HEK293 (cell line): ENCODE data around the gene PTPRR.

Experiments used
- CTCF ChIA-PET: fragments of 350-600 bp; formaldehyde crosslinking; extraction: SDS; loops from one replicate; lab custom pipeline; 2021; ENCODE audit warnings: antibody characterized with exemption; lab: Yijun Ruan, JAX
- POLR2A ChIA-PET: fragments of 300-600 bp; formaldehyde crosslinking; extraction: SDS; loops from one replicate; lab custom pipeline; 2020; ENCODE audit warnings: antibody characterized with exemption, inconsistent platforms; lab: Yijun Ruan, JAX
- H3K27ac ChIP-seq: fragments of 200-500 bp; sonication (Bioruptor generic); 2 replicates; pipeline ENCODE4 v1.5.1; 2014; ENCODE audit warnings: low read depth, low read length, control low read depth, inconsistent platforms; ENCODE audit errors: extremely low read depth
- H3K36me3 ChIP-seq, 2 experiments: fragments of 200-500 bp in 1 of 2; sonication (Bioruptor generic) in 1 of 2; 1 replicate in 1 of 2; 2 replicates in 1 of 2; pipeline ENCODE4 v1.5.1; 2014 to 2017; ENCODE audit warnings: inconsistent platforms in 2 of 2, low read length in 2 of 2; ENCODE audit not compliant: control insufficient read depth in 2 of 2, insufficient read depth in 1 of 2
- H3K4me1 ChIP-seq: fragments of 200-500 bp; sonication (Bioruptor generic); 2 replicates; pipeline ENCODE4 v1.5.1; 2014; ENCODE audit warnings: mild to moderate bottlenecking, low read length, inconsistent platforms; ENCODE audit not compliant: control insufficient read depth, insufficient read depth
- H3K4me3 ChIP-seq: 2 replicates; pipeline ENCODE4 v1.5.1; 2011; ENCODE audit warnings: low read depth, mild to moderate bottlenecking, control low read depth, low read length, moderate library complexity
- H3K9me3 ChIP-seq: fragments of 200-500 bp; sonication (Bioruptor generic); 2 replicates; pipeline ENCODE4 v1.5.1; 2014; ENCODE audit warnings: low read depth, low read length, inconsistent platforms; ENCODE audit not compliant: control insufficient read depth, insufficient read depth
- MYNN ChIP-seq: fragments of 450-650 bp; formaldehyde crosslinking; IDR thresholded peaks from 2 replicates; pipeline ENCODE4 v1.5.1; 2016; ENCODE audit warnings: missing biosample characterization, missing genetic modification characterization, borderline replicate concordance
- RBAK ChIP-seq: fragments of 450-650 bp; formaldehyde crosslinking; IDR thresholded peaks from 2 replicates; pipeline ENCODE4 v1.5.1; 2016; ENCODE audit warnings: missing biosample characterization, missing genetic modification characterization
- SETDB1 ChIP-seq: IDR thresholded peaks from one replicate; pipeline ENCODE4 v1.6.1; 2017; ENCODE audit warnings: mild to moderate bottlenecking, low read length, moderate library complexity, mixed read lengths; ENCODE audit not compliant: insufficient read length
- ZBTB1 ChIP-seq: fragments of 450-650 bp; formaldehyde crosslinking; IDR thresholded peaks from 2 replicates; pipeline ENCODE4 v1.5.1; 2016; ENCODE audit warnings: missing biosample characterization, missing genetic modification characterization
- ZBTB21 ChIP-seq: fragments of 450-650 bp; formaldehyde crosslinking; IDR thresholded peaks from 2 replicates; pipeline ENCODE4 v1.5.1; 2017; ENCODE audit warnings: missing biosample characterization, missing genetic modification characterization
- ZBTB44 ChIP-seq: fragments of 450-650 bp; IDR thresholded peaks from 2 replicates; pipeline ENCODE4 v1.5.1; 2018; ENCODE audit warnings: missing biosample characterization, mild to moderate bottlenecking, missing genetic modification characterization
- ZBTB7A ChIP-seq: fragments of 450-650 bp; formaldehyde crosslinking; IDR thresholded peaks from 2 replicates; pipeline ENCODE4 v1.5.1; 2016; ENCODE audit warnings: low read depth, missing biosample characterization, missing genetic modification characterization
- ZIC2 ChIP-seq: fragments of 450-650 bp; formaldehyde crosslinking; IDR thresholded peaks from 2 replicates; pipeline ENCODE4 v1.5.1; 2016; ENCODE audit warnings: missing biosample characterization, missing genetic modification characterization
- ZNF112 ChIP-seq: fragments of 450-650 bp; formaldehyde crosslinking; IDR thresholded peaks from 2 replicates; pipeline ENCODE4 v1.5.0; 2017; ENCODE audit warnings: missing biosample characterization, missing genetic modification characterization
- ZNF133 ChIP-seq: fragments of 450-650 bp; formaldehyde crosslinking; IDR thresholded peaks from 2 replicates; pipeline ENCODE4 v1.5.1; 2016; ENCODE audit warnings: missing biosample characterization, missing genetic modification characterization
- ZNF146 ChIP-seq: fragments of 450-650 bp; formaldehyde crosslinking; IDR thresholded peaks from 2 replicates; pipeline ENCODE4 v1.5.1; 2016; ENCODE audit warnings: missing biosample characterization, missing genetic modification characterization
- ZNF157 ChIP-seq: fragments of 450-650 bp; formaldehyde crosslinking; IDR thresholded peaks from 2 replicates; pipeline ENCODE4 v1.5.1; 2016; ENCODE audit warnings: missing biosample characterization, missing genetic modification characterization
- ZNF169 ChIP-seq: fragments of 450-650 bp; formaldehyde crosslinking; IDR thresholded peaks from 2 replicates; pipeline ENCODE4 v1.5.1; 2016; ENCODE audit warnings: missing biosample characterization, missing genetic modification characterization
- ZNF184 ChIP-seq: fragments of 450-650 bp; IDR thresholded peaks from 2 replicates; pipeline ENCODE4 v1.5.1; 2018; ENCODE audit warnings: missing biosample characterization, mild to moderate bottlenecking, missing genetic modification characterization
- ZNF202 ChIP-seq: fragments of 450-650 bp; formaldehyde crosslinking; IDR thresholded peaks from 2 replicates; pipeline ENCODE4 v1.5.1; 2016; ENCODE audit warnings: missing biosample characterization, missing genetic modification characterization, borderline replicate concordance
- ZNF214 ChIP-seq: fragments of 450-650 bp; formaldehyde crosslinking; IDR thresholded peaks from 2 replicates; pipeline ENCODE4 v1.5.1; 2017; ENCODE audit warnings: missing biosample characterization, mild to moderate bottlenecking, missing genetic modification characterization, borderline replicate concordance
- ZNF248 ChIP-seq: fragments of 450-650 bp; formaldehyde crosslinking; IDR thresholded peaks from 2 replicates; pipeline ENCODE4 v1.5.1; 2017; ENCODE audit warnings: missing biosample characterization, missing genetic modification characterization
- ZNF324 ChIP-seq: fragments of 450-650 bp; formaldehyde crosslinking; IDR thresholded peaks from 2 replicates; pipeline ENCODE4 v1.5.1; 2016; ENCODE audit warnings: missing biosample characterization, missing genetic modification characterization
- ZNF473 ChIP-seq: fragments of 450-650 bp; formaldehyde crosslinking; IDR thresholded peaks from 2 replicates; pipeline ENCODE4 v1.5.1; 2017; ENCODE audit warnings: missing biosample characterization, missing genetic modification characterization
- ZNF501 ChIP-seq: fragments of 450-650 bp; formaldehyde crosslinking; IDR thresholded peaks from 2 replicates; pipeline ENCODE4 v1.5.1; 2016; ENCODE audit warnings: missing biosample characterization, missing genetic modification characterization
- ZNF548 ChIP-seq: fragments of 450-650 bp; formaldehyde crosslinking; IDR thresholded peaks from 2 replicates; pipeline ENCODE4 v1.5.1; 2016; ENCODE audit warnings: missing biosample characterization, missing genetic modification characterization
- ZNF558 ChIP-seq: fragments of 450-650 bp; formaldehyde crosslinking; IDR thresholded peaks from 2 replicates; pipeline ENCODE4 v1.5.1; 2016; ENCODE audit warnings: missing biosample characterization, missing genetic modification characterization
- ZNF596 ChIP-seq: fragments of 450-650 bp; IDR thresholded peaks from 2 replicates; pipeline ENCODE4 v1.5.0; 2018; ENCODE audit warnings: missing biosample characterization, mild to moderate bottlenecking, missing genetic modification characterization, moderate library complexity
- ZNF664 ChIP-seq: fragments of 450-650 bp; formaldehyde crosslinking; IDR thresholded peaks from 2 replicates; pipeline ENCODE4 v1.5.1; 2016; ENCODE audit warnings: missing biosample characterization, missing genetic modification characterization
- ZNF701 ChIP-seq: fragments of 450-650 bp; formaldehyde crosslinking; IDR thresholded peaks from 2 replicates; pipeline ENCODE4 v1.5.1; 2016; ENCODE audit warnings: missing biosample characterization, missing genetic modification characterization
- ZNF747 ChIP-seq: fragments of 450-650 bp; formaldehyde crosslinking; IDR thresholded peaks from 2 replicates; pipeline ENCODE4 v1.5.1; 2016; ENCODE audit warnings: missing biosample characterization, missing genetic modification characterization
- ZSCAN16 ChIP-seq: fragments of 450-650 bp; formaldehyde crosslinking; IDR thresholded peaks from 2 replicates; pipeline ENCODE4 v1.5.1; 2016; ENCODE audit warnings: missing biosample characterization, missing genetic modification characterization
- TF ChIP-seq, protein P1 (sequence below): fragments of 450-650 bp; IDR thresholded peaks from 2 replicates; pipeline ENCODE4 v1.5.1; 2018; ENCODE audit warnings: missing biosample characterization, missing genetic modification characterization
- TF ChIP-seq, protein P2 (sequence below): fragments of 450-650 bp; formaldehyde crosslinking; IDR thresholded peaks from 2 replicates; pipeline ENCODE4 v1.5.1; 2016; ENCODE audit warnings: missing biosample characterization, missing genetic modification characterization
- TF ChIP-seq, protein P3 (sequence below): fragments of 450-650 bp; formaldehyde crosslinking; IDR thresholded peaks from 2 replicates; pipeline ENCODE4 v1.5.1; 2016; ENCODE audit warnings: missing biosample characterization, missing genetic modification characterization
- TF ChIP-seq, protein P4 (sequence below): fragments of 450-650 bp; formaldehyde crosslinking; IDR thresholded peaks from 2 replicates; pipeline ENCODE4 v1.5.1; 2016; ENCODE audit warnings: missing biosample characterization, missing genetic modification characterization

PTPRR gene

GRCh38 chr12:70618371-70618770 is 302.2 kb downstream of the PTPRR start:
- Histone ChIP-seq H3K36me3 (no peaks in the 10 kb centered on the region), H3K4me3 (no peak overlapping the region), H3K9me3 (no peaks in the 10 kb centered on the region), H3K4me1 (no peaks in the 10 kb centered on the region), H3K27ac (no peak overlapping the region)
- POLR2A ChIA-PET = no interaction called here
- CTCF ChIA-PET = interaction anchor here (0.9 kb wide), 1 partner anchor 23 kb away, joined by 4 read pairs; no protein-coding TSS in a partner anchor
- TF ChIP-seq ZNF701 (tag by site-specific recombination) (no peak), RBAK (tag by site-specific recombination) (no peak), ZNF133 (tag by site-specific recombination) (no peak), ZBTB1 (no peak), ZNF548 (tag by site-specific recombination) (no peak), ZNF184 (tag by site-specific recombination) (no peak), MYNN (tag by site-specific recombination) (no peak), ZNF558 (tag by site-specific recombination) (no peak), ZNF169 (no peak), ZNF664 (tag by site-specific recombination) (no peak), ZIC2 (no peak), ZNF324 (tag by site-specific recombination) (no peak), ZSCAN16 (tag by site-specific recombination) (no peak), ZBTB44 (no peak)
- TF ChIP-seq, protein P1, sequence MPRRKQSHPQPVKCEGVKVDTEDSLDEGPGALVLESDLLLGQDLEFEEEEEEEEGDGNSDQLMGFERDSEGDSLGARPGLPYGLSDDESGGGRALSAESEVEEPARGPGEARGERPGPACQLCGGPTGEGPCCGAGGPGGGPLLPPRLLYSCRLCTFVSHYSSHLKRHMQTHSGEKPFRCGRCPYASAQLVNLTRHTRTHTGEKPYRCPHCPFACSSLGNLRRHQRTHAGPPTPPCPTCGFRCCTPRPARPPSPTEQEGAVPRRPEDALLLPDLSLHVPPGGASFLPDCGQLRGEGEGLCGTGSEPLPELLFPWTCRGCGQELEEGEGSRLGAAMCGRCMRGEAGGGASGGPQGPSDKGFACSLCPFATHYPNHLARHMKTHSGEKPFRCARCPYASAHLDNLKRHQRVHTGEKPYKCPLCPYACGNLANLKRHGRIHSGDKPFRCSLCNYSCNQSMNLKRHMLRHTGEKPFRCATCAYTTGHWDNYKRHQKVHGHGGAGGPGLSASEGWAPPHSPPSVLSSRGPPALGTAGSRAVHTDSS (tag by site-specific recombination) = no peak
- TF ChIP-seq, protein P2, sequence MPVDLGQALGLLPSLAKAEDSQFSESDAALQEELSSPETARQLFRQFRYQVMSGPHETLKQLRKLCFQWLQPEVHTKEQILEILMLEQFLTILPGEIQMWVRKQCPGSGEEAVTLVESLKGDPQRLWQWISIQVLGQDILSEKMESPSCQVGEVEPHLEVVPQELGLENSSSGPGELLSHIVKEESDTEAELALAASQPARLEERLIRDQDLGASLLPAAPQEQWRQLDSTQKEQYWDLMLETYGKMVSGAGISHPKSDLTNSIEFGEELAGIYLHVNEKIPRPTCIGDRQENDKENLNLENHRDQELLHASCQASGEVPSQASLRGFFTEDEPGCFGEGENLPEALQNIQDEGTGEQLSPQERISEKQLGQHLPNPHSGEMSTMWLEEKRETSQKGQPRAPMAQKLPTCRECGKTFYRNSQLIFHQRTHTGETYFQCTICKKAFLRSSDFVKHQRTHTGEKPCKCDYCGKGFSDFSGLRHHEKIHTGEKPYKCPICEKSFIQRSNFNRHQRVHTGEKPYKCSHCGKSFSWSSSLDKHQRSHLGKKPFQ (tag by site-specific recombination) = no peak
- TF ChIP-seq, protein P3, sequence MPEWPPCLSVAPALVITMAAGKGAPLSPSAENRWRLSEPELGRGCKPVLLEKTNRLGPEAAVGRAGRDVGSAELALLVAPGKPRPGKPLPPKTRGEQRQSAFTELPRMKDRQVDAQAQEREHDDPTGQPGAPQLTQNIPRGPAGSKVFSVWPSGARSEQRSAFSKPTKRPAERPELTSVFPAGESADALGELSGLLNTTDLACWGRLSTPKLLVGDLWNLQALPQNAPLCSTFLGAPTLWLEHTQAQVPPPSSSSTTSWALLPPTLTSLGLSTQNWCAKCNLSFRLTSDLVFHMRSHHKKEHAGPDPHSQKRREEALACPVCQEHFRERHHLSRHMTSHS = no peak

DNA sequence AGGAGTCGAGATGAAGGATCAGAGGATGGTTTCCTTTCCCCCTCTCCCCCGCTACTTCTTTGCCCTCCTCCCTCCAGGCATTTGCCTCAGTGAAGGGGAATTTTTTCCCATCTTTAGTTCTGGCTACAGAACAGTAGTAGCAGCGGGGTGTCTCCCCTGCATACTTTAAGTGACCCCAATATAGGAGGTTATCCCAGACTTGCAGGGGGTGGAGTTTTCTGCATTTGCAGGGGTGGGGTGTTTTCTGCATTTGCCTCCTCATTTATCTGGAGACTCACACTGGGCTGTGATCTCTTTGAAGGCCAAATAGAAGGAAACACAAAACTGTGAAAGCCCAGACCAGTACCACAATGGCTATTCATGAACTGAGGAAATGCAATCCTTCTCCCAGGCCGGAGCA is 303.1 kb downstream of the PTPRR start:
- POLR2A ChIA-PET = no interaction called here
- no peaks in the 10 kb centered on the region for H3K4me1 ChIP-seq
- CTCF ChIA-PET = no interaction called here
- no peak overlapping the region for H3K4me3 ChIP-seq
- H3K27ac ChIP-seq = no peak overlapping the region
- no peak for TF ChIP-seq ZNF157 (tag by site-specific recombination)
- TF ChIP-seq ZNF747 = no peak
- no peak for TF ChIP-seq ZNF112 (tag by site-specific recombination)
- no peak for TF ChIP-seq SETDB1
- TF ChIP-seq ZNF202 (tag by site-specific recombination) = no peak
- no peak for TF ChIP-seq ZNF146 (tag by site-specific recombination)
- no peak for TF ChIP-seq ZNF501 (tag by site-specific recombination)
- TF ChIP-seq, protein P4, sequence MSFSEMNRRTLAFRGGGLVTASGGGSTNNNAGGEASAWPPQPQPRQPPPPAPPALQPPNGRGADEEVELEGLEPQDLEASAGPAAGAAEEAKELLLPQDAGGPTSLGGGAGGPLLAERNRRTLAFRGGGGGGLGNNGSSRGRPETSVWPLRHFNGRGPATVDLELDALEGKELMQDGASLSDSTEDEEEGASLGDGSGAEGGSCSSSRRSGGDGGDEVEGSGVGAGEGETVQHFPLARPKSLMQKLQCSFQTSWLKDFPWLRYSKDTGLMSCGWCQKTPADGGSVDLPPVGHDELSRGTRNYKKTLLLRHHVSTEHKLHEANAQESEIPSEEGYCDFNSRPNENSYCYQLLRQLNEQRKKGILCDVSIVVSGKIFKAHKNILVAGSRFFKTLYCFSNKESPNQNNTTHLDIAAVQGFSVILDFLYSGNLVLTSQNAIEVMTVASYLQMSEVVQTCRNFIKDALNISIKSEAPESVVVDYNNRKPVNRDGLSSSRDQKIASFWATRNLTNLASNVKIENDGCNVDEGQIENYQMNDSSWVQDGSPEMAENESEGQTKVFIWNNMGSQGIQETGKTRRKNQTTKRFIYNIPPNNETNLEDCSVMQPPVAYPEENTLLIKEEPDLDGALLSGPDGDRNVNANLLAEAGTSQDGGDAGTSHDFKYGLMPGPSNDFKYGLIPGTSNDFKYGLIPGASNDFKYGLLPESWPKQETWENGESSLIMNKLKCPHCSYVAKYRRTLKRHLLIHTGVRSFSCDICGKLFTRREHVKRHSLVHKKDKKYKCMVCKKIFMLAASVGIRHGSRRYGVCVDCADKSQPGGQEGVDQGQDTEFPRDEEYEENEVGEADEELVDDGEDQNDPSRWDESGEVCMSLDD = no peak
- no peak for TF ChIP-seq ZBTB7A (tag by site-specific recombination)
- TF ChIP-seq ZBTB21 = no peak
- no peak for TF ChIP-seq ZNF473 (tag by site-specific recombination)
- TF ChIP-seq ZNF248 = no peak
- TF ChIP-seq ZNF214 (tag by site-specific recombination) = no peak
- no peak for TF ChIP-seq ZNF596 (tag by site-specific recombination)
- H3K9me3 ChIP-seq = no peaks in the 10 kb centered on the region
- no peaks in the 10 kb centered on the region for H3K36me3 ChIP-seq
